Spleen (tissue), 11 donors: ENCODE measurements around the gene LY6G6C. TPM values are rescaled to one million over a fixed set of nuclear protein-coding genes. Genes with fewer than 3 reads are reported as not detected.

ENCODE experiments used
- DNase-seq: peaks from one replicate; pipeline ENCODE4 v3.0.0-alpha.2; 2020
- H3K27ac ChIP-seq, 8 donors: fragments of 200-600 bp; sonication (generic) in 7 of 8; 1 replicate in 4 of 8; 2 replicates in 4 of 8; pipeline versions ENCODE4 v1.5.0 to v1.8.0; 2016 to 2021; ENCODE audit warnings: inconsistent platforms in 4 of 8, mild to moderate bottlenecking in 4 of 8, moderate library complexity in 1 of 8
- H3K27me3 ChIP-seq, 7 donors: fragments of 200-600 bp; sonication (generic) in 6 of 7; replicated peaks in 1 of 7; 1 replicate in 4 of 7; 2 replicates in 3 of 7; pipeline versions ENCODE4 v1.5.0 to v1.8.0; 2016 to 2021; ENCODE audit warnings: inconsistent platforms in 3 of 7, mild to moderate bottlenecking in 1 of 7
- H3K36me3 ChIP-seq, 6 donors: fragments of 200-600 bp; sonication (generic) in 5 of 6; 1 replicate in 4 of 6; 2 replicates in 2 of 6; pipeline versions ENCODE4 v1.5.0 to v1.8.0; 2016 to 2021; ENCODE audit warnings: inconsistent platforms in 2 of 6
- H3K4me1 ChIP-seq, 6 donors: fragments of 200-600 bp; sonication (generic) in 5 of 6; 1 replicate in 3 of 6; 2 replicates in 3 of 6; pipeline versions ENCODE4 v1.5.0 to v1.8.0; 2016 to 2021; ENCODE audit warnings: inconsistent platforms in 3 of 6
- H3K4me3 ChIP-seq, 8 donors: fragments of 200-600 bp; sonication (generic) in 7 of 8; 1 replicate in 4 of 8; 2 replicates in 4 of 8; pipeline versions ENCODE4 v1.5.0 to v1.8.0; 2016 to 2021; ENCODE audit warnings: inconsistent platforms in 4 of 8, mild to moderate bottlenecking in 4 of 8, moderate library complexity in 2 of 8
- H3K9me3 ChIP-seq, 8 donors: fragments of 200-600 bp; sonication (generic) in 7 of 8; 1 replicate in 4 of 8; 2 replicates in 4 of 8; pipeline versions ENCODE4 v1.5.0 to v1.8.0; 2016 to 2021; ENCODE audit warnings: inconsistent platforms in 4 of 8
- POLR2A ChIP-seq, 3 donors: fragments of 450-650 bp; IDR thresholded peaks; one replicate each; pipeline ENCODE4 v1.5.1; 2017; ENCODE audit warnings: antibody characterized with exemption in 3 of 3, mild to moderate bottlenecking in 1 of 3
- POLR2AphosphoS5 ChIP-seq, 3 donors: sonication (generic); formaldehyde crosslinking; IDR thresholded peaks; one replicate each; pipeline ENCODE4 v1.5.1; 2017; ENCODE audit warnings: antibody characterized with exemption in 3 of 3
- WGBS, 5 donors: extraction: QIAGEN DNeasy Blood & Tissue Kit in 3 of 5; methylation state at CpG; one replicate each; pipeline versions ENCODE4 v1.1.5 to v1.1.7; 2013 to 2018; 5-methylcytosine and 5-hydroxymethylcytosine counted together
- intact Hi-C: fragments of 100-400 bp; cut with DNase I; formaldehyde crosslinking; loops from one replicate; pipeline ENCODE4 v1.15.0; 2023; ENCODE audit warnings: low total_unique reads
- polyA plus RNA-seq, 3 donors: library from polyadenylated mRNA; stranded (reverse); fragments of 200-250 nt; gene quantifications; one replicate each; pipeline ENCODE4 v1.2.1, GENCODE V29; 2013
- total RNA-seq, 7 donors: library from RNA; depleted of rRNA in 3 of 7; stranded (reverse); fragments of >200 nt in 3 of 7; fragmentation: NEBNext Ultra II Directional in 4 of 7; extraction: Animal tissue kit (Norgen Biotek cat#: 25700) in 4 of 7; gene quantifications; one replicate each; pipeline versions ENCODE4 v1.1.0 to v1.2.1, GENCODE V29; 2016 to 2021
- TF ChIP-seq, protein P1 (sequence below), 11 experiments: fragments of 200-600 bp in 7 of 11; fragments of 450-650 bp in 4 of 11; sonication (generic) in 4 of 11; IDR thresholded peaks in 8 of 11; conservative IDR thresholded peaks in 3 of 11; 1 replicate in 7 of 11; 2 replicates in 4 of 11; pipeline versions ENCODE4 v1.4.0 to v1.8.0; 2016 to 2021; ENCODE audit warnings: antibody characterized with exemption in 11 of 11, inconsistent platforms in 4 of 11, mild to moderate bottlenecking in 1 of 11
- donor health status: healthy with polysubstance abuse.
- donor health status: DM: no; HTN: no; CAD: no; lungs with moderate emphysema.
- donor health status: DM: no; HTN: no; CAD: no.
- donor health status: Bipolar disorder and iron deficiency.
- donor health status: healthy.
- donor health status: DM: no; HTN: no; CAD: no.
- donor health status: DM: yes; HTN: yes; CAD: no.

The LY6G6C gene
- total and polyA plus RNA-seq, 10 donors, result 0.49 to 0.77 TPM; not detected in 8

DNA sequence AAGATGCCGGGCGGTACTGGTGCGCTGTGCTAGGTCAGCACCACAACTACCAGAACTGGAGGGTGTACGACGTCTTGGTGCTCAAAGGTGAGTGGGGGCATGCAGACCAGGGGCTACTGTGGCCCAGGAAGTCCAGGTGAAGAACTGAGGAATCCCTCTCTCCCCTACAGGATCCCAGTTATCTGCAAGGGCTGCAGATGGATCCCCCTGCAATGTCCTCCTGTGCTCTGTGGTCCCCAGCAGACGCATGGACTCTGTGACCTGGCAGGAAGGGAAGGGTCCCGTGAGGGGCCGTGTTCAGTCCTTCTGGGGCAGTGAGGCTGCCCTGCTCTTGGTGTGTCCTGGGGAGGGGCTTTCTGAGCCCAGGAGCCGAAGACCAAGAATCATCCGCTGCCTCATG, 13.8 kb downstream of the LY6G6C start:
- 74 to 88% (median 88%) methylated on average over 5 to 10 of the region's 10 CpGs for WGBS, 5 donors
- peaks cover 0 to 30% (median 17%) of the 10 kb centered on the region in 6 donors for H3K4me1 ChIP-seq
- intact Hi-C loops, result no loop called here
- H3K4me3 ChIP-seq, result no peak overlapping the region
- no peaks in the 10 kb centered on the region for H3K9me3 ChIP-seq
- TF ChIP-seq POLR2AphosphoS5 (IDR thresholded peaks at IDR 0.05), result no peak
- TF ChIP-seq POLR2A (IDR thresholded peaks at IDR 0.05), result no peak
- TF ChIP-seq, protein P1, sequence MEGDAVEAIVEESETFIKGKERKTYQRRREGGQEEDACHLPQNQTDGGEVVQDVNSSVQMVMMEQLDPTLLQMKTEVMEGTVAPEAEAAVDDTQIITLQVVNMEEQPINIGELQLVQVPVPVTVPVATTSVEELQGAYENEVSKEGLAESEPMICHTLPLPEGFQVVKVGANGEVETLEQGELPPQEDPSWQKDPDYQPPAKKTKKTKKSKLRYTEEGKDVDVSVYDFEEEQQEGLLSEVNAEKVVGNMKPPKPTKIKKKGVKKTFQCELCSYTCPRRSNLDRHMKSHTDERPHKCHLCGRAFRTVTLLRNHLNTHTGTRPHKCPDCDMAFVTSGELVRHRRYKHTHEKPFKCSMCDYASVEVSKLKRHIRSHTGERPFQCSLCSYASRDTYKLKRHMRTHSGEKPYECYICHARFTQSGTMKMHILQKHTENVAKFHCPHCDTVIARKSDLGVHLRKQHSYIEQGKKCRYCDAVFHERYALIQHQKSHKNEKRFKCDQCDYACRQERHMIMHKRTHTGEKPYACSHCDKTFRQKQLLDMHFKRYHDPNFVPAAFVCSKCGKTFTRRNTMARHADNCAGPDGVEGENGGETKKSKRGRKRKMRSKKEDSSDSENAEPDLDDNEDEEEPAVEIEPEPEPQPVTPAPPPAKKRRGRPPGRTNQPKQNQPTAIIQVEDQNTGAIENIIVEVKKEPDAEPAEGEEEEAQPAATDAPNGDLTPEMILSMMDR (IDR thresholded peaks at IDR 0.05 in 8 of 11, conservative IDR thresholded peaks at IDR 0.05 in 3 of 11), result no peak
- DNase-seq, result no peak
- H3K36me3 ChIP-seq, result no peaks in the 10 kb centered on the region
- no peak overlapping the region for H3K27ac ChIP-seq
- no peaks in the 10 kb centered on the region for H3K27me3 ChIP-seq

DNA sequence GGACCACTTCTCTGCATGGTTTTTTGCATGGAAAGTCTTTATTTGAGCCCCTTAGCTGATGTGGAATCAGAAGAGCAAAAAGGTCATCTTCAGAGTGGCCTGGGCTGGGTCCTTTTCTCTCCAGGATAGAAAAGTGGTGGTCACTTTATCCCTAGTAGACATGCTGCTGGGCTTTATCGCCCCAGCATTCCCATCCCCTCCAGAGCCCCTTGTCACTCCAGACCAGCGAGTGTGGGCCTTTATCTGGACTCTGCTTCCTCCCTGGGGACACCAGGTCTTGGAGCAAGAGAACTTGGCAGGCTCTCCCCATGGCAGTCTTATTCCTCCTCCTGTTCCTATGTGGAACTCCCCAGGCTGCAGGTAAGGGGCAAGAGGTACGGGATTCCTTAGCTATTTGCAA, 14.9 kb downstream of the LY6G6C start, which contains the start of gene LY6G6F:
Gene LY6G6F, plus strand, starts transcription at position 268 of the 400 bp plus-strand sequence. Its CDS starts 41 bp downstream, at position 309.
- Histone ChIP-seq H3K27ac (no peak within 1 kb of the TSS), H3K9me3 (no peaks in the 10 kb centered on the region), H3K4me3 (no peak within 1 kb of the TSS), H3K36me3 (peaks cover 0 to 2% (median 0%) of the 10 kb centered on the region in 6 donors), H3K27me3 (no peaks in the 10 kb centered on the region), H3K4me1 (peaks cover 7 to 36% (median 24%) of the 10 kb centered on the region in 6 donors)
- WGBS, 5 donors, result 44 to 74% (median 64%) methylated on average over 3 of the region's 3 CpGs
- DNase-seq, result no peak
- TF ChIP-seq POLR2AphosphoS5 (IDR thresholded peaks at IDR 0.05) (no peak), POLR2A (IDR thresholded peaks at IDR 0.05) (no peak)
- TF ChIP-seq, protein P1 (IDR thresholded peaks at IDR 0.05 in 8 of 11, conservative IDR thresholded peaks at IDR 0.05 in 3 of 11), result no peak
- intact Hi-C loops, result no loop called here

DNA sequence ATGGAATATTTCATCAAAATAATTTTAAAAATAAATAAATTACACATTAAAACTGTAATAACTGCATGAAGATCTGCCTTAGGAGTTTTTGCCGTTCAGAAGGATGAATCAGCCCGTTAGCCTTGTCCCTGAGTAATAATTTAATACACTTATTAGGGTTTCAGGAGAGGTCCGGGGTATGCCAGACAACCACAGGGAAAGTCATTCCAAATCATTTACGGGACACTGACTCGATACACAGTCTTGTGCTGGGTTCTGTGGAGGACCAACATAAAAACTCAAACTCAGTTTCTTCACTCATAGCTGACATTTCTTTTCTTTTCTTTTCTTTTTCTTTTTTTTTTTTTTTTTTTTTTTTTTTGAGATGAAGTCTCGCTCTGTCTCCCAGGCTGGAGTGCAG, 15.6 kb downstream of the LY6G6C start:
- Histone ChIP-seq H3K27me3 (no peaks in the 10 kb centered on the region), H3K4me1 (peaks cover 13 to 36% (median 26%) of the 10 kb centered on the region in 6 donors), H3K27ac (no peak overlapping the region), H3K4me3 (no peak overlapping the region), H3K36me3 (peaks cover 0 to 8% (median 0%) of the 10 kb centered on the region in 6 donors), H3K9me3 (no peaks in the 10 kb centered on the region)
- DNase-seq, result no peak
- intact Hi-C loops, result no loop called here
- 86 to 94% (median 91%) methylated on average over 5 to 6 of the region's 6 CpGs for WGBS, 5 donors
- TF ChIP-seq, protein P1 (IDR thresholded peaks at IDR 0.05 in 8 of 11, conservative IDR thresholded peaks at IDR 0.05 in 3 of 11), result no peak
- TF ChIP-seq POLR2A (IDR thresholded peaks at IDR 0.05), result no peak
- no peak for TF ChIP-seq POLR2AphosphoS5 (IDR thresholded peaks at IDR 0.05)

DNA sequence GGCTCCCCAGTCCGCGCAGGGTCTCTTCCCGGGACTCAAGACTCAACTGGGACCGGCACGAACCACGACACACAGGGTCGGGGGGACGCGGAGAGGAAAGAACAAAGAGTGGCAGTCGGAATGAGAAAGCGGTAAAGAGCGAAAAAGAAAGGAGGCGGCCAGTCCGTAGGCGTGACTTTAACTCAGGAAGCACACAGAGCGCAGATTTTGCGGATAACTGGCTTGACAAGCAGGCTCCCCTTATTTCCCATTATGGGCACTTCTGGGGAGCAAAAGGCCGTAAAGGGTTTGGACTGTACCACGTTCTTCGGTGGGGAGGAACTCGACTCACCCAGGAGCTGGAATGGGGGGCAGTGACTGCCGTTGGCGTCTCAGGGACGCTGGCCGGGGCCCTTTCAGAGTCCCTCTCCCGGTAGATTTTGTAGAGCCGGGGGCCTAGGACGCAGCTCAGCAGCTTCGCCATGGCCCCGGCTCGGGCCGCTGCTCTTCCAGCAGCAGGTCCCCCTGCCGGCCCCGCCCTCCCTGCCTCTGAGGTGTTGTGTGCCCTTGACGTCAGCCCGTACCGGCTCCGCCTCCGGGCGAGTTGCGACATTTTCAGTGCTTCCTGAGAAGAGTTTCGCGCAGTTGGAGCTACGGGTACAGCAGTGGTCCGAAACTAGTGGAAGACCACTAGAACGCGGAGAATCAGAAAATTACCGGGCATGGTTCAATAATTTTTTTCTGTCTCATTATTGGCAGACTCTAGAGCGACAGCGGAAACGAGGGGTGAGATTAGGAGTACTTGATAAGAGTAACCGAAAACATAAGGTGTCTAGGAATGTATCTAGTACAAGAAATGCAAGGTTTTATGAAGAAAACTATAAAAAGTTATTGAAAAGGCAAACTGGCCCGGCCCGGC, 18.5 kb downstream of the LY6G6C start, which contains the start of gene ABHD16A:
Gene ABHD16A, minus strand, starts transcription at position 506 of the 898 bp plus-strand sequence. Its CDS starts 43 bp downstream, at position 463.
- Histone ChIP-seq H3K27ac (peak within 1 kb of the TSS; percentile 97 to 100 (median 99)), H3K36me3 (peaks cover 0 to 37% (median 22%) of the 10 kb centered on the region in 6 donors), H3K9me3 (no peaks in the 10 kb centered on the region), H3K27me3 (no peaks in the 10 kb centered on the region), H3K4me3 (peak within 1 kb of the TSS; percentile 52 to 82 (median 61)), H3K4me1 (peaks cover 15 to 54% (median 35%) of the 10 kb centered on the region in 6 donors)
- DNase-seq, result peak; percentile 100
- WGBS, 5 donors, result 1 to 2% (median 1%) methylated on average over 42 to 54 of the region's 54 CpGs
- intact Hi-C loops, result no loop called here
- TF ChIP-seq, protein P1 (IDR thresholded peaks at IDR 0.05 in 8 of 11, conservative IDR thresholded peaks at IDR 0.05 in 3 of 11), result peak in 7 of 11 experiments; percentile 25 to 58 (median 48)
- TF ChIP-seq POLR2A (IDR thresholded peaks at IDR 0.05) (peak; percentile 89 to 94 (median 92)), POLR2AphosphoS5 (IDR thresholded peaks at IDR 0.05) (peak; percentile 98 to 99 (median 99))
